H1 (cell line): ENCODE results near the gene GTF2E1. TPM values are rescaled to one million over a fixed set of nuclear protein-coding genes. Genes with fewer than 3 reads are reported as not detected.
"Not testable (repeated sequence)": the region's sequence is repeated elsewhere in the genome, so short reads cannot be mapped to it uniquely, and the experiment has no call there.

ENCODE experiments used
- CTCF ChIA-PET: fragments of 300-600 bp; sonication (Branson Sonifier 250); formaldehyde crosslinking; loops from one replicate; lab custom pipeline; 2021; ENCODE audit not compliant: partially characterized antibody; lab: Charles Lee
- POLR2A ChIA-PET: fragments of 300-600 bp; sonication (Branson Sonifier 250); formaldehyde crosslinking; loops from one replicate; lab custom pipeline; 2021; ENCODE audit warnings: inconsistent platforms; ENCODE audit not compliant: partially characterized antibody; lab: Charles Lee
- DNase-seq, 2 experiments: peaks; one replicate each; pipeline versions ENCODE4 v3.0.0 to v3.0.0-alpha.2; 2010 to 2022; ENCODE audit warnings: low spot score in 2 of 2, low read depth in 1 of 2, mixed read lengths in 1 of 2
- FAIRE-seq: peaks from 2 replicates; lab custom pipeline; 2011; peaks lifted over from hg19 to GRCh38; lab: Jason Lieb, UNC
- H2AFZ ChIP-seq: 2 replicates; pipeline ENCODE4 v1.8.1; 2012; ENCODE audit warnings: low read length, inconsistent platforms
- H2AK5ac ChIP-seq: 2 replicates; pipeline ENCODE4 v1.6.1; 2013; ENCODE audit warnings: low read depth, low read length
- H2BK120ac ChIP-seq: replicated peaks from 2 replicates; pipeline ENCODE3; 2013; ENCODE audit warnings: low read depth, low read length, inconsistent platforms
- H2BK12ac ChIP-seq: 2 replicates; pipeline ENCODE4 v1.6.1; 2013; ENCODE audit warnings: low read depth, low read length
- H2BK15ac ChIP-seq: 2 replicates; pipeline ENCODE4 v1.6.1; 2013; ENCODE audit warnings: low read length
- H2BK20ac ChIP-seq: 2 replicates; pipeline ENCODE4 v1.6.1; 2013; ENCODE audit warnings: low read length
- H2BK5ac ChIP-seq: 2 replicates; pipeline ENCODE4 v1.6.1; 2013; ENCODE audit warnings: low read depth, low read length
- H3K14ac ChIP-seq: 2 replicates; pipeline ENCODE4 v1.6.1; 2013; ENCODE audit warnings: inconsistent platforms; ENCODE audit not compliant: insufficient read length
- H3K18ac ChIP-seq: 2 replicates; pipeline ENCODE4 v1.6.1; 2013; ENCODE audit warnings: low read length; ENCODE audit errors: extremely low read depth
- H3K23ac ChIP-seq: 2 replicates; pipeline ENCODE4 v1.6.1; 2013; ENCODE audit warnings: inconsistent platforms; ENCODE audit not compliant: insufficient read length
- H3K23me2 ChIP-seq: 2 replicates; pipeline ENCODE4 v1.6.1; 2013; ENCODE audit warnings: low read depth, low read length
- H3K27ac ChIP-seq: 2 replicates; pipeline ENCODE4 v1.6.1; 2011; ENCODE audit warnings: low read depth, low read length, inconsistent platforms
- H3K27me3 ChIP-seq, 4 experiments: replicated peaks in 1 of 4; 1 replicate in 1 of 4; 2 replicates in 3 of 4; pipeline versions ENCODE4 v1.6.1 to v1.8.1; 2011 to 2013; ENCODE audit warnings: low read length in 3 of 4, mild to moderate bottlenecking in 3 of 4, inconsistent platforms in 2 of 4, mixed read lengths in 2 of 4, moderate library complexity in 1 of 4; ENCODE audit not compliant: control insufficient read depth in 3 of 4, insufficient read depth in 3 of 4; ENCODE audit errors: extremely low read depth in 1 of 4
- H3K36me3 ChIP-seq, 4 experiments: 2 replicates each; pipeline versions ENCODE4 v1.6.1 to v1.8.1; 2011 to 2013; ENCODE audit warnings: mild to moderate bottlenecking in 4 of 4, low read length in 3 of 4, moderate library complexity in 2 of 4, control low read depth in 1 of 4, inconsistent platforms in 1 of 4; ENCODE audit not compliant: insufficient read depth in 4 of 4, control insufficient read depth in 2 of 4
- H3K4ac ChIP-seq: replicated peaks from 2 replicates; pipeline ENCODE3; 2013; ENCODE audit warnings: low read length, low read depth, mixed read lengths, inconsistent platforms; ENCODE audit not compliant: insufficient read length
- H3K4me1 ChIP-seq, 4 experiments: replicated peaks in 1 of 4; 1 replicate in 1 of 4; 2 replicates in 3 of 4; pipeline versions ENCODE4 v1.6.1 to v1.8.1; 2011 to 2013; ENCODE audit warnings: low read length in 3 of 4, inconsistent platforms in 2 of 4, mixed read lengths in 1 of 4; ENCODE audit not compliant: insufficient read depth in 4 of 4, control insufficient read depth in 3 of 4
- H3K4me2 ChIP-seq, 2 experiments: 2 replicates each; pipeline versions ENCODE4 v1.6.1 to v1.8.1; 2011 to 2013; ENCODE audit warnings: low read depth in 2 of 2, low read length in 2 of 2, control low read depth in 1 of 2, inconsistent platforms in 1 of 2, mild to moderate bottlenecking in 1 of 2; ENCODE audit not compliant: insufficient read depth in 1 of 2
- H3K4me3 ChIP-seq, 4 experiments: fragments of 200-600, 300-600 bp in 1 of 4; sonication (generic), shearing (Covaris generic), sonication (Bioruptor Twin) in 1 of 4; 2 replicates each; pipeline versions ENCODE4 v1.5.1 to v1.8.1; 2011 to 2016; ENCODE audit warnings: low read length in 4 of 4, low read depth in 3 of 4, control low read depth in 2 of 4, inconsistent platforms in 2 of 4, mild to moderate bottlenecking in 2 of 4, mixed read lengths in 1 of 4, moderate library complexity in 1 of 4; ENCODE audit not compliant: insufficient read depth in 2 of 4; ENCODE audit errors: extremely low read depth in 1 of 4
- H3K56ac ChIP-seq: replicated peaks from 2 replicates; pipeline ENCODE3; 2013; ENCODE audit warnings: low read depth, mild to moderate bottlenecking, mixed read lengths, low read length, inconsistent platforms; ENCODE audit not compliant: insufficient read length
- H3K79me1 ChIP-seq: 2 replicates; pipeline ENCODE4 v1.6.1; 2013; ENCODE audit warnings: low read depth, low read length, control low read depth
- H3K79me2 ChIP-seq, 2 experiments: 2 replicates each; pipeline versions ENCODE4 v1.6.1 to v1.8.1; 2012 to 2013; ENCODE audit warnings: low read length in 2 of 2, mild to moderate bottlenecking in 2 of 2, inconsistent platforms in 1 of 2; ENCODE audit not compliant: insufficient read depth in 2 of 2, control insufficient read depth in 1 of 2
- H3K9ac ChIP-seq, 4 experiments: replicated peaks in 1 of 4; 1 replicate in 1 of 4; 2 replicates in 3 of 4; pipeline versions ENCODE4 v1.6.1 to v1.8.1; 2011 to 2013; ENCODE audit warnings: low read depth in 3 of 4, low read length in 3 of 4, control low read depth in 2 of 4, mild to moderate bottlenecking in 2 of 4, moderate library complexity in 2 of 4, inconsistent platforms in 1 of 4; ENCODE audit errors: extremely low read depth in 1 of 4
- H3K9me3 ChIP-seq, 2 experiments: 2 replicates each; pipeline versions ENCODE4 v1.6.1 to v1.8.1; 2012 to 2013; ENCODE audit warnings: mild to moderate bottlenecking in 2 of 2, moderate library complexity in 2 of 2, control low read depth in 1 of 2, inconsistent platforms in 1 of 2, low read depth in 1 of 2, low read length in 1 of 2, mixed read lengths in 1 of 2; ENCODE audit not compliant: insufficient read depth in 2 of 2
- H4K20me1 ChIP-seq, 2 experiments: replicated peaks in 1 of 2; 2 replicates each; pipeline versions ENCODE3 to v1.8.1; 2011 to 2013; ENCODE audit warnings: inconsistent platforms in 2 of 2, low read length in 2 of 2, mild to moderate bottlenecking in 1 of 2; ENCODE audit not compliant: insufficient read depth in 2 of 2, control insufficient read depth in 1 of 2
- H4K5ac ChIP-seq: 2 replicates; pipeline ENCODE4 v1.6.1; 2013; ENCODE audit warnings: low read length, low read depth, mixed read lengths, inconsistent platforms; ENCODE audit not compliant: insufficient read length
- H4K8ac ChIP-seq: 2 replicates; pipeline ENCODE4 v1.8.0; 2013; ENCODE audit warnings: mild to moderate bottlenecking, moderate library complexity, low read length, inconsistent platforms; ENCODE audit not compliant: insufficient read depth; ENCODE audit errors: extremely low read depth
- H4K91ac ChIP-seq: replicated peaks from 2 replicates; pipeline ENCODE3; 2013; ENCODE audit warnings: low read length, mixed read lengths, inconsistent platforms; ENCODE audit not compliant: insufficient read length
- KDM1A ChIP-seq: fragments of 200-600, 300-600 bp; sonication (generic); IDR thresholded peaks from 2 replicates; pipeline ENCODE4 v1.7.1; 2016; ENCODE audit warnings: mild to moderate bottlenecking, low read length, borderline replicate concordance
- WGBS, 2 experiments: shearing (Covaris generic) in 1 of 2; methylation state at CpG; one replicate each; pipeline versions ENCODE4 v1.1.6 to v1.1.7; 2013 to 2015; ENCODE audit warnings: low lambda C conversion rate in 2 of 2, mixed read lengths in 2 of 2, inconsistent platforms in 1 of 2, low coverage in 1 of 2, missing lambda C conversion rate in 1 of 2; ENCODE audit not compliant: insufficient replicate concordance in 2 of 2, insufficient coverage in 1 of 2, insufficient read length in 1 of 2; ENCODE audit errors: extremely low coverage in 1 of 2, missing lambda C conversion rate in 1 of 2; 5-methylcytosine and 5-hydroxymethylcytosine counted together
- polyA plus RNA-seq, 7 experiments: library from polyadenylated mRNA; depleted of rRNA in 3 of 7; stranded (reverse) in 5 of 7; unstranded in 2 of 7; fragments of >200 nt in 5 of 7; fragments of 200-250 nt in 2 of 7; gene quantifications; 1 replicate in 5 of 7; 2 replicates in 1 of 7; 4 replicates in 1 of 7; pipeline versions ENCODE4 v1.2.1 to v1.2.3, GENCODE V29; 2011 to 2013; ENCODE audit warnings: missing spikeins in 2 of 7, mixed read lengths in 2 of 7
- total RNA-seq: library from RNA; stranded (reverse); fragmentation: NEBNext Ultra II Directional; extraction: Animal tissue kit (Norgen Biotek cat#: 25700); gene quantifications from 2 replicates; pipeline ENCODE4 v1.2.1, GENCODE V29; 2021

GTF2E1 gene
- total and polyA plus RNA-seq, 2 of the 8 experiments (the other 6 are each of a cell fraction or from before 2014, with no cell fraction given): 37.4 to 73.3 TPM

GRCh38 chr3:120758551-120758950 lies 16.0 kb downstream of the GTF2E1 start:
- H3K14ac ChIP-seq, CTCF ChIA-PET, H3K23ac ChIP-seq, FAIRE-seq, H3K4ac ChIP-seq, H2BK5ac ChIP-seq, H3K4me1 ChIP-seq, H2BK12ac ChIP-seq, H3K27me3 ChIP-seq, H3K27ac ChIP-seq, H2BK20ac ChIP-seq, H4K20me1 ChIP-seq, H4K91ac ChIP-seq, H2AFZ ChIP-seq, H2BK15ac ChIP-seq, H4K8ac ChIP-seq, H3K4me2 ChIP-seq, H3K4me3 ChIP-seq, DNase-seq, H3K18ac ChIP-seq, H3K23me2 ChIP-seq, H3K56ac ChIP-seq, H3K79me1 ChIP-seq, H2BK120ac ChIP-seq, POLR2A ChIA-PET, H3K9me3 ChIP-seq, H2AK5ac ChIP-seq, H3K9ac ChIP-seq, H4K5ac ChIP-seq: not testable (repeated sequence)
- H3K36me3 ChIP-seq: peaks cover 0 to 24% (median 4%) of the 10 kb centered on the region in 4 experiments; a peak in 4 of 8 replicates
- peaks cover 0 to 82% of the 10 kb centered on the region in 2 experiments; a peak in 2 of 4 replicates for H3K79me2 ChIP-seq
- TF ChIP-seq KDM1A: 0 out of 2 replicates have a peak, but pooled peaks have one; percentile 13
- WGBS, 2 experiments: 87% methylated on average over 4 of the region's 4 CpGs; no CpG with 5 or more reads in 1 of the 2 experiments
